Embryonic facial prominence (tissue), 1 donor: ENCODE measurements around the gene RER1.

ENCODE experiments used
- DNase-seq: peaks from one replicate; pipeline ENCODE4 v3.0.0-alpha.2; 2016; ENCODE audit errors: extremely low spot score

The RER1 gene

GRCh38 chr1:2445162-2445822, 53.7 kb downstream of the RER1 start:
- no peak for DNase-seq

DNA sequence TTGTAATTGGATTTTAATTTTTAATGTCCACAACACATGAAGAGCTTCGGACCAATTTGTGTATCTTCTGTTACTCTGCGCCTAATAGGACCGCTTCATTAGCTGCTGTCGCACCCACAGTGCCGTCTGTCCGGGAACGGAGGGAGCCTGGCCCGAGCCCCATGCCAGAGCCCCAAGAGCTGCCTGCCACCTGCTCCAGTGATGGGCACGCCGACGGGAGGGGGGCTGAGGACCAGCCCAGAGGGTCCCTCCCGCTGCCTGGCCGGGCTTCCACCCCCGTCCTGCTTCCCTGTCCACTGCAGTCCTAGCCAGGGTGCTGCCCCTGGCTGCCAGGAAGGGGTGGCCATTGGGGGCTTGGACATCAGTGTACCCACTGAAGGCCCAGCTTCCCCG, 54.2 kb downstream of the RER1 start:
- DNase-seq = no peak

- DNase-seq = no peak
These were observed 54.8 kb downstream of the RER1 start for GRCh38 chr1:2446394-2446793.

GRCh38 chr1:2446861-2447260, 55.2 kb downstream of the RER1 start:
- DNase-seq = no peak

DNA sequence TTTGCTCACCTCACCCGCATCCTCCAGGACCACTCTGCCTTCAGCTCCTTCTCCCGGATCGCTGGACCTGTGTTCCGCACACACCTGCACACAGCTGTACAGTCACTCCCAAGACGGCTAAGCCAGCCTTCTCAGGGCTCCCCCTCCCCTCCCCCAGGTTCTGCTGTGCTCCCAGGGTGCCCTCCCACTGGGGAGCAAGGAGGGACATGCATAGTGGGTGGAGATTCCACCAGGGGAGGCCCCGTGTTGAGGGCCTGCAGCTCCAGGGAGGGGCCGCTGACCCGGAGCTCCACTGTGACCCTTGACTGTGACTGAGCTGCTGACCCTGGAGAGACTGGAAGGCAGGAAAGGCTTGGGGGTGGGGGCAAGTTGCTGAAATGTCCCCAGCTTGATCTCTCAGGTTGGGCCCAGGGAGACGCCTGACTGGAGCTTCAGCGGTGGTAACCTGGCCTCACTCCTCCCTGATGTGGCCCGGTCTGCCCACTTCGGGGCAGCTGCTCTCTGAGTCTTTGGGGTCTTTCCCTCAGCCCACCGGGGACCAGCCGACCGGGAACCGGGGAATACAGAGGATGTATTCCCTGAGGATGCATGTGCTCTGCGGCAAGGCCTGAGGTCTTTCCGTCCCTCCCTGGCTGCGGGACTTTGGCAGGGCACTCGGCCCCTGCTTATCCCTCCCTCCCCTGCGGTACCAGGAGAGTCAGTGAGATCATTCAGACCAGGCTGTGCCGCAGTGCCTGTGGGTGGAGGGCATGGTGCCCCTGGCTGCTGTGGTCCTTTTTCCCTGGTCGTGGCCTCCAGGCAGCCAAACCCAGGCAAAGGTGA, 55.8 kb downstream of the RER1 start:
- no peak for DNase-seq

- DNase-seq = no peak
These were observed 56.4 kb downstream of the RER1 start for GRCh38 chr1:2448098-2448445.

GRCh38 chr1:2449636-2450454, 58.2 kb downstream of the RER1 start:
- no peak for DNase-seq

GRCh38 chr1:2451741-2452140, 60.1 kb downstream of the RER1 start:
- no peak for DNase-seq

DNA sequence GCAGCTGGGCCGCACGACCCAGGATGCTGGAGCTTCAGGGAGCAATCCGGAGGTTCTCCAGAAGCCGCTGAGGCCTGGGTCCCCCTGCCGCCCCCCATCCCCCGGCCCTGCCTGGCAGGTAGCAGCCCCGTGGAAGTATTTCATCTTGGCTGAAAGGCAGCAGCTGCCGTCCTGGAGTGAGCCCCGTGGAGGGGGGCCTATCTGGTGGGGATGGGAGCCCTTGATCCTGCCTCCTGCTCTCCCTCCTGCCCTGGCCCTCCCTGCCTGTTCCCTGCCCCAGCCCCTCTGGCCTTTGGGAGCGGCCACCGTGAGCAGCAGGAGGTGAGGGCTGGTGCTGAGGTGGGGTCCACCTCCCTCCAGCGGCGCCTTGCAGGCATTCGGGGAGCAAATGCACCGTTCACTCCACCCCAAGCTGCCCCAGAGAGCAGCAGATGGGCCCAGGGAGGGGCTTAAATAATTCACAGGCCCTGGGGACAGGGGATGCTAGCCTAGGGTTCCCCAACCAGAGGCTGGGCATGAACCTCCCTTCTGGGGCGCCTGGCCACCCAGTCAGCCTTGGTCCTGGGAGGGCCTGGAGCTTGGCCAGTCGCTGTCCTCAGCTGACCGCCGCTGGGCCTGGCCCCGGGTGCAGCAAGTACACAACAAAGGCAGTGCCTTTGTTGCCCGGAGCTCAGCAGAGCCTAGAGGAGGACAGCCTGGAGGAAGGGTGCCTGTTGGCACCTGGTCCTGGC, 60.7 kb downstream of the RER1 start:
- DNase-seq = no peak

DNA sequence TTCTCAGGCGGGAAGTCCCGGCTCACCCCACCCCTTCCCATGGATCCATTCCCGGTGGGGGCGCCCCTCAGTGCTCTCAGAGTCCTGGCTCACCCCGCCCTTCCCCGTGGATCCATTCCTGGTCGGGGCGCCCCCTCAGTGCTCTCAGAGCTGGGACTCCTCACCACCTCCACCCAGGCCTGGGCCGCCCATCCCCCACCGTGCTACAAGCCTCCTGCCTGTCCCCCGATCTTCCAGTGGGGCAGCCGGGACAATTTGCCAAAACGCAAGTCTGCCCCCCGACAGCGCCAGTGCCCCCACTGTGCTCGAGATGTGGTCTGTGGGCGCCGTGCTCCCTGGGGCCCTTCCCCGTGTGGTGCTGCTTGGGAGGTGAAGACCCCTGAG, 61.3 kb downstream of the RER1 start:
- DNase-seq = no peak

GRCh38 chr1:2454227-2454626, 62.6 kb downstream of the RER1 start:
- DNase-seq = no peak
